Activated T-cell treated with anti-CD3 and anti-CD28 coated beads, Interleukin-2, amount 50 U/mL, for 24 hours (primary cell): Measurements from ENCODE around the gene TMEM237.

ENCODE experiments used
- DNase-seq: peaks from one replicate; pipeline ENCODE4 v3.0.0-alpha.2; 2020
- H3K27ac Mint-ChIP-seq: 2 replicates; pipeline ENCODE4 v1.8.0; 2020; ENCODE audit warnings: mild to moderate bottlenecking, mixed read lengths
- H3K27me3 Mint-ChIP-seq: 2 replicates; pipeline ENCODE4 v1.8.0; 2020; ENCODE audit warnings: mixed read lengths
- H3K36me3 Mint-ChIP-seq: 2 replicates; pipeline ENCODE4 v1.8.0; 2020; ENCODE audit warnings: low read depth, mixed read lengths
- H3K4me1 Mint-ChIP-seq: 2 replicates; pipeline ENCODE4 v1.8.0; 2020; ENCODE audit warnings: low read depth, mixed read lengths
- H3K4me3 Mint-ChIP-seq: 2 replicates; pipeline ENCODE4 v1.8.0; 2020; ENCODE audit warnings: mild to moderate bottlenecking, moderate library complexity, mixed read lengths
- H3K9me3 Mint-ChIP-seq: 2 replicates; pipeline ENCODE4 v1.8.0; 2020; ENCODE audit warnings: mixed read lengths

The TMEM237 gene

DNA sequence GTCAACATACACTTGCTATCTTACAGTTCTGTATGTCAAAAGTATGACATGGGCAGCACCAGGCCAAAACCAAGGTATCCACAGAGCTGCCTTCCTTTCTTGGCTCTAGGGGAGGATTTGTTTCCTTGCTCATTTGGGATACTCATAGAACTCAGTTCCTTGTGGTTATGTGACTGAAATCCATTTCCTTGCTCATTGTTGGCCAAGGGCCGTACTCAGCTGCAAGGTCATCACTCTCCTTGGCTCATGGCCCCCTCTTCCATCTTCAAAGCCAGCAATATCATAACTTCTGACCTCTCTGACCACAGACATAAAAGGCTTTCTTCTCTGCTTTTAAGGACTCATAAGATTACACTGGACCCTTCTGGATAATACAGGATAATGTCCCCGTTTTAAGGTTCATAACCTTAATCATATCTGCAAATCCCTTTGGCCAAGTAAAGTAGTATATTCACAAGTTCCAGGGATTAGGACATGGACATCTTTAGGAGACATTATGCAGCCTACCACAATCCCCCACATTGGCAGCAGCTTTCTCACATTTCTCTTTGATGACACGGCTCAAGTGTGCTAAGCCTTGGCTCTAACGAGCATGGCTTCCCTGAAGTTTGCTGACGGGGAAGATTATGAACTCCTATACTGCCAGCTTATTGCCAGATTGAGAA, 20.9 kb downstream of the TMEM237 start:
- H3K9me3 Mint-ChIP-seq = no peaks in the 10 kb centered on the region

DNA sequence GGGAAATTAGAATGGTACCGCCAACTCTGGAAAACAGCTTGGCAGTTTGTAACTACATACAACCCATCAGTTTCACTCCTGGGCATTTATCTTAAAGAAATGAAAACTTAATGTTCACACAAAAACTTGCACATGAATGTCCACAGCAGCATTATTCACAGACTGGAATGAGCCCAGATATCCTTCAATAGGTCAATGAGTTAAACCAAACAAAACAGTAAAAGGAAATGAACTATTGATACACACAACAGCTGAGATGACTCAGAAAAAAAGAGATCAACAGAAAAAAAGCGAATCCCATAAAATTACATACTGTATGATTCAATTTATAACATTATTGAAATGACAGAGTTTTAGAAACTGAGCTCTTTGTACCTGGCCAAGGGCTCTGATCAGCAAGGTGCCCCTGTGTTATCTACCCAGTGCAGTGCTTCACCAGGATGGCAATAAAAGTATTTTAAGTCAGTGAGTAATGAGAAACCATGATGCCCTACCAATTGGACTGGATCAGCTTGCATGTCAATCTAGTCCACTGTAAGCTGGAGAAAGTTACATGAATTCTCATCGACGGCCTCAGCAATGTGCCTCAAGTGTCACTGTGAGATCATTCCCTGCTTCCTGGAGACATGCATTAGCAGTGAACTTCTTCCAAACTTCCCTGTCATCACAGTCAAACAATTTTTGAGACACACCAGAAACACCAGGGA, 21.9 kb downstream of the TMEM237 start:
- Mint-ChIP-seq H3K27me3 (no peaks in the 10 kb centered on the region), H3K4me1 (no peaks in the 10 kb centered on the region), H3K9me3 (no peaks in the 10 kb centered on the region), H3K4me3 (no peak overlapping the region), H3K36me3 (no peaks in the 10 kb centered on the region), H3K27ac (no peak overlapping the region)
- no peak for DNase-seq

More for the DNA sequence above, 20.9 kb downstream of the TMEM237 start:
- Mint-ChIP-seq H3K36me3 (no peaks in the 10 kb centered on the region), H3K4me1 (no peaks in the 10 kb centered on the region), H3K27ac (no peak overlapping the region), H3K27me3 (no peaks in the 10 kb centered on the region), H3K4me3 (no peak overlapping the region)
- no peak for DNase-seq

DNA sequence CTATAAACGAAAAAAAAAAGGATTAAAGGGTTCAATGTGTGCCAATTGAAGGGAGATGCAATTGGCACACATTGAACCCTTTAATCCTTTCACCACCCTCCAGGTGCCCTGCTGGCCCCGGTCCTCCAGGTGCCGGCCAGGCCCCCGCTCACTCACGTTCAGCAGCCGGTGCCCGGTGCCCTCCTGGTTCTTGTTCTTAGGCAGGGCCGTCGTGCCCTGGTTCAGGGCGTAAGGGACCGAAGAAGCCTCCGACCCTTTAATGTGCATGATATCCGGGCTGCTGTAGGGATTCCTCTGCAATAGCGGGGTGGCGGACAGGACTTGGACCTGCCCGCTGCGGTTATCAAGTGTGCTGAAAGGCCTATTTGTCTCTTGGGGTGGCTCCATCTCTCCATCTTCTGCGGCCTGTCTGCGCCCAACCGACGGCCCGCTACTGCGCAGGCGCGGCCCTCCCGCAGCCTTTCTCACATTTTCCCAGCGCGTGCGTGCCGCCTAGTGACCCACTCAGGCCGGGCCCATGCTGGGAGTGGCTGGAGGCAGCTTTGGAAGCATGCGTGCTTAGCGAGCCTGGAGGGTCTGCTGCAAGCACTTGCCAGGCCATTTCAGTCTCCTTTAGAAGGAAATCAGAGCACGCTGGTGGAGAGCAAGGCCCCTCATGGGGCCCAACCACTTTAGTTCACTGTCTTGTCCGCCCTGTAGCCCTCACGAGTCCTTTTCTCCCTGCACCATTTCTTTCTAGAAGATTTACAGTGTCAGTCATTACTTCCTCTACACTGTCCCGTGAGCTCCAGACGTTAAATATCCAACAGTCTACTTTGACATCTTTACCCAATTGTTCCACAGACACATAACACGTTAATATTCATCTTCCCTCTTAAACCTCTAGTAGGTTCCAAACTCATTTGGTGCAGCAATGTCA, 24.3 kb downstream of the TMEM237 start:
- Mint-ChIP-seq H3K27ac (no peak overlapping the region), H3K36me3 (no peaks in the 10 kb centered on the region), H3K4me3 (no peak overlapping the region), H3K27me3 (no peaks in the 10 kb centered on the region), H3K9me3 (no peaks in the 10 kb centered on the region), H3K4me1 (no peaks in the 10 kb centered on the region)
- DNase-seq = no peak

DNA sequence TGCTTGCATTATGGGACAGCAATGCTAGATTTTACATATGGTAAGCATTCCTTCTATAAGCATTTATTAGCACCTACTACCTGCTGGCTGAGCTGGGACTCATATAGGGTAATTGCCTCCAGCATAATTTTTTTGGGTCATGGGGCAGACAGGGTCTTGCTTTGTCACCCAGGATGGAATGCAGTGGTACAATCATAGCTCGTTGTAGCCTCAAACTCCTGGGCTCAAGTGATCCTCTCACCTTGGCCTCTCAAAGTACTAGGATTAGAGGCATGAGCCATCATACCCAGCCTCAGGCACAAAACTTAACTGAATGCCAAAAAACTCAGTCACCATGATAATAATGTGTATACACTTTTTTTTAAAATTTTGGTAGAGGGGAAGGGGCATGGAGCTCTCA, 35.3 kb downstream of the TMEM237 start:
- Mint-ChIP-seq H3K27ac (no peak overlapping the region), H3K36me3 (no peaks in the 10 kb centered on the region), H3K27me3 (peaks cover 10% of the 10 kb centered on the region), H3K4me1 (no peaks in the 10 kb centered on the region), H3K4me3 (no peak overlapping the region), H3K9me3 (peaks cover 19% of the 10 kb centered on the region)
- no peak for DNase-seq

DNA sequence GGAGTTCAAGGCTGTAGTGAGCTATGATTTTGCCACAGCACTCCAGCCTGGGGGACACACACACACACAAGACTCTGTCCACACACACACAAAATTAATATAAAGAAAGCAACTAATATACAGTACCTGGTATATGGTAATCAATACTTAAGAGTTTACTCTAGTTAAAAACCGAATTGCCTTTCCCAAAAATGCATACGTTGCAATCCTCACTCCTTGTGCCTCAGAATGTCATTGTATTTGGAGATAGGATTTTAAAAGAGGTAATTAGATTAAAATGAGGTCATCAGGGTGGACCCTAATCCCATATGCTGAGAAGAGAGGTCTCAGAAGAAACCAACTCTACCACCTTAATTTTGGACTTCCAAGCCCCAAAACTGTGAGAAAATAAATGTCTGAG, 35.7 kb downstream of the TMEM237 start:
- Mint-ChIP-seq H3K9me3 (peaks cover 19% of the 10 kb centered on the region), H3K36me3 (no peaks in the 10 kb centered on the region), H3K4me1 (no peaks in the 10 kb centered on the region), H3K27me3 (peaks cover 10% of the 10 kb centered on the region), H3K4me3 (no peak overlapping the region), H3K27ac (no peak overlapping the region)
- no peak for DNase-seq

DNA sequence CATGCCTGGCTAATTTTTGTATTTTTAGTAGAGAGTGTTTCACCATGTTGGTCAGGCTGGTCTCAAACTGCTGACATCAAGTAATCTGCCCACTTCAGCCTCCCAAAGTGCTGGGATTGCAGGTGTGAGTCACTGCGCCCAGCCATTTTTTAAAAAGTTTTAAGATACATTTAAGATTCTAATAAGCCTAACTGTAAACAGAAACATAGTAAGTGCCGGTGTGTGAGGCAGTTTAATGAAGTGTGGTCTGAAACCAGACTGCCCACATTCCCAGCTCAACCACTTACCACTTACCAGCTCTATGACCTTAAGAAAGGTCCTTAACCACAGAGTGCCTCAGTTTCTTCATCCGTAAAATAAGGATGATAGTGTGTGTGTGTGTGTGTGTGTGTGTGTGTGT, 42.4 kb downstream of the TMEM237 start:
- Mint-ChIP-seq H3K27me3 (peaks cover 14% of the 10 kb centered on the region), H3K27ac (no peak overlapping the region), H3K36me3 (no peaks in the 10 kb centered on the region), H3K4me1 (no peaks in the 10 kb centered on the region), H3K4me3 (no peak overlapping the region), H3K9me3 (peaks cover 9% of the 10 kb centered on the region)
- DNase-seq = no peak

DNA sequence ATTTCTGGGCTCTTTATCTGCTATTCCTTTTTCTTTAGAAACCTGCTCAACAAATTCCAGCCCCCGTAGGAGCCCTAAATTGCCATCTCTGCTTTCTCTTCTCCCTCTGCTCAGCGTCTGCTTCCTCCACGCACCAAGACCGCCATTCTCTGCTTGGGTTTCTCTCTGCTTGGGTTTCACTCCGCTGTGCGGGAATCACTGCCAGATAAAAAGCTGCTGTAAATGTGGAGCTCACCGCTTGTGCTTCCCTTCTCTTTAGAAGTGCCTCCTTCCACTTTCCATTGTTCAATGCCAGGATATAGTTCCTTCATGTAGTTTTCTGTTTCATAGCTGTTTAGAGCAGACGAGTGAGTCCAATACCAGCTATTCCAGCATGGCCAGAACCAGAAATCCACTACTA, 45.9 kb downstream of the TMEM237 start:
- Mint-ChIP-seq H3K9me3 (peaks cover 13% of the 10 kb centered on the region), H3K27ac (no peak overlapping the region), H3K36me3 (no peaks in the 10 kb centered on the region), H3K4me1 (no peaks in the 10 kb centered on the region), H3K27me3 (peaks cover 10% of the 10 kb centered on the region), H3K4me3 (no peak overlapping the region)
- no peak for DNase-seq

DNA sequence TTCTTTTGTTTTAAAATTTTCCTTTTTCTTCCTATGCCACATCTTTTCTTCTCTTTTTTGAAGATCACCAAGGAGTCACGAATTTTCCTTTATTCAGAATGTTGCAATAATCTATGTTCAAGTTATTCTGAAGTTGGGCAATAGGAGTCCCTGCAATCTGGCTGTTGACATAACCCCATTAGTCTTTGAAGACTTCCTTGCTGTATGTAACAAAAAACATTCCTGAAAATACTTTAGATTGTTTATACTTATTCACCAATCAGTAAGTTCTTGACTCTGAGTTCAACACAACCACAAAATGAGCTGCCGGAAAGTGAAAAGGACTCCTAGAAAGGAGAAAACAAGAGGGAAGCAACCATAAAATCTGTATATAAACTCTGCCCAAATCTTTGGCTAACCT, 62.8 kb downstream of the TMEM237 start:
- DNase-seq = no peak
- peaks cover 5% of the 10 kb centered on the region for H3K27me3 Mint-ChIP-seq

DNA sequence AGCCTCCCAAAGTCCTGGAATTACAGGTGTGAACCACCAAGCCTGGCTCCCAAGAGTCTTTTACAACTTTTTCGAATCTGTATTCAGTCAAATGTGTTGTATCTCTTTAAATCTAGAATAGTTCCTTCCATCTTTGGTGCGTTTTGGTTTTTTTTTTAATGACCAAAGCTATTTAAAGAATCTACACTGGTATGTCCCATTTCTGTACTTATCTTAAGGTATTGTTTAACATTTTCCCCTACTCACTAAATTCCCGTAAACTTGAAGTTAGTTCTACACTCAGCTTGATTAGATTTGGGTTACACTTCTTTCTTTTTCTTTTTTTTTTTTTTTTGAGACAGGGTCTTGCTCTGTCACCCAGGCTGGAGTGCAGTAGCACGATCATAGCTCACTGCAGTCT, 63.8 kb downstream of the TMEM237 start:
- Mint-ChIP-seq H3K27me3 (peaks cover 5% of the 10 kb centered on the region), H3K9me3 (no peaks in the 10 kb centered on the region), H3K27ac (no peak overlapping the region), H3K4me1 (no peaks in the 10 kb centered on the region), H3K36me3 (no peaks in the 10 kb centered on the region), H3K4me3 (no peak overlapping the region)
- DNase-seq = no peak

More for the DNA sequence above, 62.8 kb downstream of the TMEM237 start:
- H3K27ac Mint-ChIP-seq = no peak overlapping the region
- no peaks in the 10 kb centered on the region for H3K36me3 Mint-ChIP-seq
- H3K4me3 Mint-ChIP-seq = no peak overlapping the region
- no peaks in the 10 kb centered on the region for H3K9me3 Mint-ChIP-seq
- no peaks in the 10 kb centered on the region for H3K4me1 Mint-ChIP-seq

DNA sequence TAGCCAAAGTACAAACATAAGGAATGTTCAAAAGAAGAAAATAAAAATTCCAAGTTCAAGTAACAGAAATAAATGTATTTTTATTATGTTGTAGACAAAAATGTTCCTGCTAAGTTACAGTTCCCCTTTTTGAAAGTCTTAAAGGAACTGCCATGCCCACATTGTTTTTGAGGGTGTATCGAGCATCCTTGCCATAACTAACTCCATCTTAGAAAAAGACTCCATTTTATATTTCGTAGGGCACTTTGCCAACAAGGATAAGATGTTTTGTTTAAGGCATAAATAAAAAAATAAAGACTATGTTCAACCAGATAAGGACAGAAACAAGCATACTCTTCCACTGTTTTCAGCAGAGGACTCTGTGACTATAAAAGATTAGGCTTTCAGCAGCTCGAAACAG, 67.3 kb downstream of the TMEM237 start:
- Mint-ChIP-seq H3K27me3 (no peaks in the 10 kb centered on the region), H3K9me3 (no peaks in the 10 kb centered on the region), H3K36me3 (no peaks in the 10 kb centered on the region), H3K27ac (no peak overlapping the region), H3K4me1 (peaks cover 4% of the 10 kb centered on the region), H3K4me3 (no peak overlapping the region)
- no peak for DNase-seq

DNA sequence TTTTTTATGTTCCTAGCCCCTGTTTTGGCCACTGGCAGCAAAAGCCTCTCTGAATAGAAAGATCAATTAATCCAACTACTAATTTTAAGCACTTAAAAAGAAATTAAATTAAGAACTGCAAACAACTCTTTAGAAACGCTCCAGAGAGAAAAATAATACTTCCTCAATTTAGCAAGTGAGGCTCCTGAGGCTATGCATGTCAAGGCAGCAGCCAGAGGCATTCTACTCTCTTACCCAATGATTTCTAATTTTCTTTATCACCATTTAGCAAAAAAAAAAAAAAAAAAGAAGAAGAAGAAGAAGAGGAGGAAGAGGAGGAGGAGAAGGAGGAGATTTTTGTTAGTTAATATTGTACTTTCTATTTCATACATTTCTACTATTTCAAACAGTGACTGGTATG, 68.5 kb downstream of the TMEM237 start:
- no peaks in the 10 kb centered on the region for H3K9me3 Mint-ChIP-seq
- DNase-seq = no peak
- H3K27ac Mint-ChIP-seq = no peak overlapping the region
- peaks cover 4% of the 10 kb centered on the region for H3K4me1 Mint-ChIP-seq
- no peaks in the 10 kb centered on the region for H3K27me3 Mint-ChIP-seq
- no peak overlapping the region for H3K4me3 Mint-ChIP-seq
- H3K36me3 Mint-ChIP-seq = no peaks in the 10 kb centered on the region

DNA sequence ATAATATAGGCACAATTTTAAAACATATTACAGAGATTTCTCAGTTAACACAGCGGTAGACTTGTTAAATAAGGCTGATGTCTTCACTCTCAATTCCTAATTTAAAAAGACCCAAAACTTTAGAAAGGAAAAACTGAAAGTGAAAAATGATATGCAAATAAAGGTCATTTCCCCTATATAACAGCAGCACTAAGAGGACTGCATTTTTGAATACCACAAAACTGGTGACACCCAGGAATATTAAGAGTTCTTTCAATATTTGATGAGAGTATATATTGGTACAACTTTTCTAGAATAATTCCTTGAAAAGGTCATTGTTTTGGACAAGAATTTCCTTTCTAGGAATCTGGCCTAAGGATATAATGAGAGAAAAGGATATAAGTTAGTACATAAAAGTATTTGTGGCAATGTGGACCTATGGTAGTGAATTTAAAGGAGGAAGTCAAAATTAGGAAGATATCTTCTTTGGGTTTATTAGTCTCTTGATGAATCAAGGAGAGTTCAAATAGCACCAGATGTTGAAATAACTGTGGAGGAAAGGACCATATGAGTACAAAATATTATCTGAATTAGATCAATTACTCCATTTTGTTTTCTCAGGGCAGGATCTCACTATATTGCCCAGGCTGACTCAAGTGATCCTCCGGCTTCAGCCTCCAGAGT, 70.3 kb downstream of the TMEM237 start:
- H3K36me3 Mint-ChIP-seq = no peaks in the 10 kb centered on the region
- H3K27me3 Mint-ChIP-seq = no peaks in the 10 kb centered on the region
- H3K4me1 Mint-ChIP-seq = peaks cover 4% of the 10 kb centered on the region
- no peaks in the 10 kb centered on the region for H3K9me3 Mint-ChIP-seq
- no peak overlapping the region for H3K27ac Mint-ChIP-seq
- no peak overlapping the region for H3K4me3 Mint-ChIP-seq
- DNase-seq = no peak
